NOMO-1 treated with DMSO at 0.1 percent for 48 hours (cell line): ENCODE results near the gene TTC24.
"Not testable (repeated sequence)": the region's sequence is repeated elsewhere in the genome, so short reads cannot be mapped to it uniquely, and the experiment has no call there.

Source experiments
- DNase-seq: peaks from one replicate; lab custom pipeline; 2025; ENCODE audit not compliant: unreplicated experiment; lab: John Stamatoyannopoulos, UW

TTC24 gene

DNA sequence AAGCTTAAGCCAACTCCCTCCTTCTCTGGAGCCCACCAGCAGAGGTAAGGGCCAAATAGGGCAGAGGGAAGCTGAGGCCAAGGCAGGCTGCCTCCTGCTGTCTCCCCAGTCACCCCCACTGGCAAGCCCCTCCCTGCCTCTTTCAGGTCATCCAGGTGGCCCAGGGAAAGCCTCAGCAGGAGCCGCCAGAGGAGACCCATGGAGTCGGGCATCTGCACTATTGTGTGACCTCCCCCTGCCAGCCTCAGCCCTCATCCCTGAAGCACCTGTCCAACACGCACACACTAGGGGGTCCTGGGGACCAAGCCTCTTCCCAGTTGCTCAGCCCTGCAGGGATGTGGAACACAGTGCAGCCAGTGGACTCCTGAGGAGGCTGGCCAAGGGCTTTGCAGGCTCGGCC is 6.8 kb downstream of the TTC24 start:
- no peak for DNase-seq

DNA sequence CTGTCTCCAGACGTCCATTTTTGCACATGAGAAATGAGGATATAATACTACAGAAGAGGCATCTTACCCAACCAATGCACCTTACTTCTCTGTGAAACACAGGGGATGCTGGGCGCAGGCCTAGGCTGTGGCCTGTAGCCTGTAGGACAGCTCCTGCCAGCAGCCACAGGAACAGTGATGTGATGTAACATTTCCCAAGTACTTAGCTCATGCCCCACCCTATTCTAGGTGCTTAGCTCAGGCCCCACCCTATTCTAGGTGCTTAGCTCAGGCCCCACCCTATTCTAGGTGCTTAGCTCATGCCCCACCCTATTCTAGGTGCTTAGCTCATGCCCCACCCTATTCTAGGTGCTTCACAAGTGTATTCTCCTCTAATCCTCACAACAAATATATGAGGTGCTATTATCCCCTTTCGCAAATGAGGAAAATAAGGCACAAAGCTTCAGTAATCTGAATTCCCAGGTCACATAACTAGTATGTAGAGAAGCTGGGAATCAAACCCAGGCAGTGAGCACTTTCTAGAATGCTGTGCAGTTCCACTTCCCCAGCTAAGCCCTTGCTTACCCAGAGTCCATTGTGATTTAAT is 7.5 kb downstream of the TTC24 start:
- DNase-seq = no peak

DNA sequence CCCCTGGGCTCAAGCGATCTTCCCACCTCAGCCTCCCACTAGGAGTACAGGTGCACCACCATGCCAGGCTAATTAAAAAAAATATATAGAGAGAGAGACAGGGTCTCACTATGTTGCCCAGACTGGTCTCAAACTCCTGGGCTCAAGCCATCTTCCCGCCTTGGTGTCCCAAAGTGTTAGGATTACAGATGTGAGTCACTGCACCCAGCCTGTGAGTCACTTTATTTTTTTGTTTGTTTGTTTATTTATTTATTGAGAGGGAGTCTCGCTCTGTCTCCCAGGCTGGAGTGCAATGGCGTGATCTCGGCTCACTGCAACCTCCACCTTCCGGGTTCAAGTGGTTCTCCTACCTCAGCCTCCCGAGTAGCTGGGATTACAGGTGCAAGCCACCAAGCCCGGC is 8.4 kb downstream of the TTC24 start:
- not testable (repeated sequence) for DNase-seq

DNA sequence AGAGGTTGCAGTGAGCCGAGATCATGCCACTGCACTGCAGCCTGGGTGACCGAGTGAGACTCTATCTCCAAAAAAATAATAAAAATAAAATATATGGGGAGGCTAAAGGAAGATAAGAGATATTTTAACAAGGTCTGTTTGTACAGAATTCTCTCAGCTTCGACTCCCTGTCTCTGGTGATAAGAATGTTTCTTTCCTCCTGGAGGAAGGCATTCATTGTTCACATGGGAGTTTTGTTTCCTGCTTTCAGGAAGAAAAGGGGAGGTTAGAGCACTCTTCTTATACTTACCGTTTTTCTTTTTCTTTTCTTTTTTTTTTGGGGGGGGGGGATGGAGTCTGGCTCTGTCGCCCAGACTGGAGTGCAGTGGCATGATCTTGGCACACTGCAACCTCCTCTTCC is 10.0 kb downstream of the TTC24 start:
- no peak for DNase-seq

DNA sequence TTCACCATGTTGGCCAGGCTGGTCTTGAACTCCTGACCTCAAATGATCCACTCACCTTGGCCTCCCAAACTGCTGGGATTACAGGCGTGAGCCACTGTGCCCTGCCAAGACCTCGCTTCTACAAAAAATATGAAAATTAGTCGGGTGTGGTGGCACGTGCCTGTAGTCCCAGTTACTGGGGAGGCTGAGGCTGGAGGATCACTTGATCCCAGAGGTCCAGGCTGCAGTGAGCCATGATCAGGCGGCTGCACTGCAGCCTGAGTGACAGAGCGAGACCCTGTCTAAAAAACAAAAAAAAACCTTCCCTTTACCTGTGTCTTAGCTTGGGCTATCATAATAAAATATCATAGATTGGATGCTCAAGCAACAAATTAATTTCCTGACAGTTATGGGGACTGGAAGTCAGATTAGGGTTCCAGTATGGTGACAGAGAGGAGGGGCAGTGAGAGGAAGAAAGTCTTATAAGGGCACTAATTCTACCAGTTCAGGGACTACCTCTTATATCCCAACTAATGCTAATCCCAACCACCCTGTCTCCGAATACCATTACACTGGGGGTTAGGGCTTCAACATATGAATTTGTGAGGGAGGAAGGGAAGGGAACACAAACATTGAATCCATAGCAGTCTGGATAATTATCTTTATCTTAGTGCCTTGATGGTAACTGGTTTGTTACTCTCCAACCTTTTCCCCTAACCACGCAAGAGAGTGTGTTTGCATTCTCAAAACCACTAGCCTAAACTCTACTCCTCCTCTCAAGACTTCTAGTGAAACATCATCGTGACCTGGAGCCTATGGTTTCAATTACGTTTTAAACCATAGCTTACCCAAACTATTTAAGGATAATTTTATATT is 11.0 kb downstream of the TTC24 start:
- DNase-seq = no peak

DNA sequence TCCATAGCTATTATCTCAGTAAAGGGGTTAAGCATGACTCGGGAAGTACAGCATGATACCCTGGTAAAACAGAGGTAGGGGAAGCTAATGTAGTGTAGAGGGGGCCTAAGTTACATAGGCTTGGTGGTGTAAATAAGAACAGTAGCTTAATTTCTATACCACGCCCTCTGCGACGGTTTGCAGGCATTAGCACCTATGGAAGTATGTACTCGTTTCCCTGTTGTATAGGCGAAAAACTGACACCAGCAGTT is 11.6 kb downstream of the TTC24 start:
- DNase-seq = no peak

DNA sequence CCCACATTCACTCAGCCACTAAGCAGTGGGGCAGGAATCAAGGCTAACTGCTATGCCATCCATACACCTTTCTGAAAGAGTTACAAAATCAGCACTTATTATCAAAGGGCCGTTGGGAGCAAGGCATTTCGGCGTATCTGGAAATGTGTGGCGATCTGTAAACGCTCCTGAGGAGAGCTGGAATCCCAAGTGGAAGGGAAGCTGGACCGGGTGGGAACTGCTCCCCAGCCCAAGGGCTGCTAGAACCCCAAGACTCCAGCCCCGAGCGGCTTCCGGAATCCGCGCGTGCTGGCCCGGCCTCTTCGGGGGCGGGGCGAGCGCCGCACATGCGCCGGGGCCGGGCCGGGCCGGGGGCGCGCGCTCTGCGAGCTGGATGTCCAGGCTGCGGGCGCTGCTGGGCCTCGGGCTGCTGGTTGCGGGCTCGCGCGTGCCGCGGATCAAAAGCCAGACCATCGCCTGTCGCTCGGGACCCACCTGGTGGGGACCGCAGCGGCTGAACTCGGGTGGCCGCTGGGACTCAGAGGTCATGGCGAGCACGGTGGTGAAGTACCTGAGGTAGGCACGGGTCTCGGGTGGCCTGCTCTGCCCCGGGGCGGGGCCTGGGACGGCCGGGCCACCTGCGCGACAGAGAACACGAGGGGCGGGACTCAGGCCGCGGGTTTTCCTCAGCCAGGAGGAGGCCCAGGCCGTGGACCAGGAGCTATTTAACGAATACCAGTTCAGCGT is 12.1 kb downstream of the TTC24 start, which contains the start of gene NAXE:
NAXE (plus strand) TSS at position 345 of the 726 bp plus-strand sequence; CDS start at position 374, 29 bp downstream.
- peak; percentile 37 for DNase-seq

DNA sequence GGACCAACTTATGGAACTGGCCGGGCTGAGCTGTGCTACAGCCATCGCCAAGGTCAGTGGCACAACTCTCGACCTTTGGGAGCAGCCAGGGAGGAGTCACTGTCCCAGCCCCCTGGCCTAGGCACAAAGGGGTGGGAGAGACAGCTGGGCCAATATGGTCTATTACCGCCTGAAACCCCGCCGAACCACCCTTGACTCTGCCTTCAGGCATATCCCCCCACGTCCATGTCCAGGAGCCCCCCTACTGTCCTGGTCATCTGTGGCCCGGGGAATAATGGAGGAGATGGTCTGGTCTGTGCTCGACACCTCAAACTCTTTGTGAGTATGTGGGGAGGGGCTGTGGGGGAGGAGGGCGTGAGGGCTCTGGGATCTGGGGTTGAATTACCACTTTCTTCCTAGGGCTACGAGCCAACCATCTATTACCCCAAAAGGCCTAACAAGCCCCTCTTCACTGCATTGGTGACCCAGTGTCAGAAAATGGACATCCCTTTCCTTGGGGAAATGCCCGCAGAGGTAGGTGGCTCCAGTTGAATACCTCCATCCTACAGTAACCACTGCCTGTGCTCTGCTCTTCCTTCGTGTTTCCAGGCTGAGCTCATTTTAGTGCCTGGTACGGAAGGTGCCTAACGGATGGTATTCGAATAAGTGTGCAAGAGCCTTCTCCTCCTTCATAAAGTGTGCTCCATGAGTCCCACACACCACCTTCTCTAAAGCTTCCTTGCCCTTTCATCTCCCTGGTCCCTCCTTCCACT is 12.8 kb downstream of the TTC24 start:
- no peak for DNase-seq

DNA sequence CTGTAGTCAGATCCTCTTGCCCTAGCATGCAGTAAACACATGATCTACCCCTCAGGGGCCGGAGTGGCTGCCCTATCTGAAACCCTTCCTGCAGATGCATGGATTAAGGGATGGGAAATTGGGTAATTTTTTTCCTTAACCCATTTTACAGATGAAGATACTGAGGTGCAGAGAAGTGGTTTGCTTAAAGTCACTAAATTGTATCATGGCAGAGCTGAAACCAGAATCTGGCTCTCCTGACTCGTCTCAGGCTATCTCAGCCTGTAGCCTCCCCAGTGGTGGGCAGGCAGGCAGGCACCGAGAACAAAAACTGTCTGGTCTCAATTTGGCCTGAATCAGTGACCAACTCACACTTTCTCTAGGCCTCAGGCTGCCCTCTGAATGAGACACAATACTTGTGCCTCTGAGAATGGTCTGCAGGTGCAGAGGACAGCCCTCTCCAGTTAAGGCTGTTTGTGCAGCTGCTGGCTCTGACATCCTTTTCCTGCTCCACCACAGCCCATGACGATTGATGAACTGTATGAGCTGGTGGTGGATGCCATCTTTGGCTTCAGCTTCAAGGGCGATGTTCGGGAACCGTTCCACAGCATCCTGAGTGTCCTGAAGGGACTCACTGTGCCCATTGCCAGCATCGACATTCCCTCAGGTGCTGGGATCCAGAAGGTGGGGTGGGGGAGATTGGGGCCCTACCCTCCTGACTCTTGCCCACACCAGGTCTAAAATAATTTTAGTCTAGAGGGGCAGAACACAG is 13.6 kb downstream of the TTC24 start:
- no peak for DNase-seq

DNA sequence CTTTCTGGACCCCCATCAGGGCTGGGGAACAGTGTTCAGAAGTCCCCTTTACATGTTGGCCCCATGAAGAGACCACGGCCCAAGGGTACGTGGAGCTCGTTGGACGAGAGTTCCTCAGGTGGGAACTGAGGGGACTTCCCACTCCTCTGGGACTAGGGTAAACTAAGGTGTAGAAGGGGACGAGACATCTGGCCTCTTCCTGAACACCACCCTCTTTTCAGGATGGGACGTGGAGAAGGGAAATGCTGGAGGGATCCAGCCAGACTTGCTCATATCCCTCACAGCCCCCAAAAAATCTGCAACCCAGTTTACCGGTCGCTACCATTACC is 14.1 kb downstream of the TTC24 start:
- DNase-seq = no peak

DNA sequence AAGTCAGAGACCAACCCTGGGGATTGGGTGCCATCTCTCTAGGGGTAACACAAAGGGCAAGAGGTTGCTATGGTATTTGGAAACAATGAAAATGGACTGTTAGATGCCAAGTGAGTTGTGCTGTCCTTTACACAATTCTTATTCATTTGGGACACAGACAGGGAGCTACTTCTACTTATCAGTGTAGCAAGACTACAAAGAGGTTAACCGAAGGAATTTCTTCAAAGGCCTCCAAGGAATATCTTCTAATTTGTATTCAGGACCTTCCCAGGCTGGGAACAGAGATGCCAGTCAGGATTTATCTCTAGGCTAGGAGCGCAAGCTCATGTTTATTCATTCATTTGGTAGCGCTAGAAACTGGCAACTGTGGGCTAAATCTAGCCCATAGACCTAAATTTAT is 14.7 kb downstream of the TTC24 start:
- no peak for DNase-seq

DNA sequence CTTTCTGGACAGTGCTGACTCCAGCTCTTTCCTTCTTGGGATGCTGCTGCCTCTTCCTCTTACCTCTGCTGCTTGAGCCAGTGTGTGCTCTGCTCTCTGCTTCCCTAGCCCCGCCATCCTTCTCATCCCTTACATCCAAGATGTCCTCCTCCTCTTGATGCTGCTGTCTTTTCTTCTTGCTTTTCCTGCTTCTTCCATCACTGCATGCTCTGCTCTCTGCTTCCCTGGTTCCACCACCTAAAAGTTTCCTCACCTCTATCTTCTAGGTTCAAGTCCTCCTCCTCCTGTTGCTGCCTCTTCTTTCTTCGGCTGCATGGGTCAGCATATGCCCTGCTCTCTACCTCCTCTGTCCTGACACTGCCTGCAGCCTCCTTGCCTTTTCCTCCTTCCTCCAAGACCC is 15.5 kb downstream of the TTC24 start:
- no peak for DNase-seq

DNA sequence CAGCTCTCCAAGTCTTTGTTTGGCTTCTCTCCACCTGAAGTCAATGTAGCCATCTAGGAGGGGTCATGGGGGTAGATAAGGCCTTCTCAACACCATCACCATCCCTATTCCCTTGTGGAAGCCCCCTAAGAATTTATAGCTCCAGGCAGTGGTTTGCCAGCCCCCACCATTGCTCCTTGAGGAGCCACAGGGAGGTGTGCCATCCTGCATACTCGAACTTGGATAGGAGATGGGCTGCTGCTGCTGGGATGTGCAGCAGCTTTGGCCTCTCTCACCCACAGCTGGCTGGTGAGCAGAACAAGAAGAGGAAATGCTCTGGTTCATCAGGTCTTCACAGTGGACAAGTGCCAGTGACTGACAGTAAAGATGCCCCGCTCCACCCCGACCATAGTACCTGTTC is 16.9 kb downstream of the TTC24 start:
- no peak for DNase-seq

DNA sequence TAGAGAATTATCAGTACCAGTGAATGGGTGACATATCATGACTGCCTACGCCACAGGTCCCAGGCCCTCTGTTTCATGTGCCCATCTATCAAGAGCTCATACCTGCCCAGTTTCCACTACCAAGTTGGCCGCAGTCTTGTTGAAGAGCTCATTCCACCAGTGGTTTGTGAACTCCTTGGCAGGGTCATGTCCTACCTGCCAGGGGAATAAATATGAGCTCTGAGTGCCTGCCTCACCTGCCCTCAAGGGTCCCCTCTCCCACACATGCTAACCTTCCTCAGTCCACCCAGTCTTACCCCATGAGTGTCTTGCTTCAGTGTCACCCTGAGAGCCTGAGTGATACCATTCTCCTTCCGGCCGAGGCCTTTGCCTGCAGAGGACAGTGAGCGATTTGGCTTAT is 18.6 kb downstream of the TTC24 start:
- DNase-seq = no peak

DNA sequence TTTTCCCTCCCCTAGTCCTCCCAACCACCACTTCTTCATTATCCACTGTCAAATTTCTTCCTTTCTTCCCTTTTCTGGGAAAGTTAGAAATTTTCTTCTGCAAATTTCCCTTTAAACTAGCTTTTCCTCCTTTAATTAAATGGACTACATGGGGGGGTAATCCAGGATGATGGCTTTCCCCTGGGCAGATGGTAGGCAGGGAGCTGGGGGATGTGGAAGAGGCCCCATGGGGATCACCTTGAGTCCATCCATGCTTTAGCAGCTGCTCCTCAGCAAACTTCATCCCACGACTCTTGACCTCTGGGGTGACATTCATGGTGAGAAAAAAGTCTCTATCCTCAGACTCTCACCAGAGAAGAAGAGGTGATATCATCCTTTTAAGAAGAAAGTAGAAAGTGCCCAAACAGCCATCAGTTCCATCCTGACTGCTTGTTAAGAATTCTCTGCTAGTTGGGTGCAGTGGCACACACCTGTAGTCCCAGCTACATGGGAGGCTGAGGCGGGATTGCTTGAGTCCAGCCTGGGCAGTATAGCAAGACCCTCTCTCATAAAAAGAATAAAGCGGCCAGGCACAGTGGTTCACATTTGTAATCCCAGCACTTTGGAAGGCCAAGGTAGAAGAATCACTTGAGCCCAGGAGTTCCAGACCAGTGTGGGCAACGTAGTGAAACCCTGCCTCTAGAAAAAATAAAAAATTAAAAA is 19.4 kb downstream of the TTC24 start:
- no peak for DNase-seq

DNA sequence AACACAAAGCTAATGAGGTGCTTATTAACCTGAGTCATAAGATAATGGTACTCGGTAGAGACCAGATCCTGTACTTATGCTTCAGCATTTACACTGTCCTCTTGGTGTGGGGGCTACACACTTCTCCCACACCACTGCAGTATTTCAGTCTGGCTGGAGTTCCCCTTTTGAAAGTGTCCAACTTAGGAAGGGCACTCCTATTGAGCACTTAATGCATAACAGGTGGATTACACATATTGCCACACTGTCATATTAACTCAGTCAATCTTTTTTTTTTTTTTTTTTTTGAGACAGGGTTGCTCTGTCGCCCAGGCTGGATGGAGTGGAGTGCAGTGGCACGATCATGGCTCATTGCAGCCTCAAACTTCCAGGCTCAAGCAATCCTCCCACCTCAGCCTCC is 20.3 kb downstream of the TTC24 start:
- DNase-seq = peak; percentile 76

DNA sequence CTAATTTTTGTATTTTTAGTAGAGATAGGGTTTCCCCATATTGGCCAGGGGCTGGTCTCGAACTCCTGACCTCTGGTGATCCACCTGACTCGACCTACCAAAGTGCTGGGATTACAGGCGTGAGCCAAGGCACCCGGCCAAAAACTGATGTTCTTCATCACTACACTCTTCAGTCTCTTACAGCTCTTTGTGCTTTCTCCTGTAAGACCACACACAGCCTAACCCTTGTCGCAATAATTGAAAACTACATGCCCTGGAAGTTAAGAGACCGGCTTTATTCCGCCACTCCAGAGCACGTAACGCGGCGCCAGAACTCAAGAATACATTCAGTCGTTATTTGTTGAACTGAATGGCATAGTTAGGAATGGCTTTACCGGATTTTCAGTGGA is 21.2 kb downstream of the TTC24 start:
- no peak for DNase-seq

DNA sequence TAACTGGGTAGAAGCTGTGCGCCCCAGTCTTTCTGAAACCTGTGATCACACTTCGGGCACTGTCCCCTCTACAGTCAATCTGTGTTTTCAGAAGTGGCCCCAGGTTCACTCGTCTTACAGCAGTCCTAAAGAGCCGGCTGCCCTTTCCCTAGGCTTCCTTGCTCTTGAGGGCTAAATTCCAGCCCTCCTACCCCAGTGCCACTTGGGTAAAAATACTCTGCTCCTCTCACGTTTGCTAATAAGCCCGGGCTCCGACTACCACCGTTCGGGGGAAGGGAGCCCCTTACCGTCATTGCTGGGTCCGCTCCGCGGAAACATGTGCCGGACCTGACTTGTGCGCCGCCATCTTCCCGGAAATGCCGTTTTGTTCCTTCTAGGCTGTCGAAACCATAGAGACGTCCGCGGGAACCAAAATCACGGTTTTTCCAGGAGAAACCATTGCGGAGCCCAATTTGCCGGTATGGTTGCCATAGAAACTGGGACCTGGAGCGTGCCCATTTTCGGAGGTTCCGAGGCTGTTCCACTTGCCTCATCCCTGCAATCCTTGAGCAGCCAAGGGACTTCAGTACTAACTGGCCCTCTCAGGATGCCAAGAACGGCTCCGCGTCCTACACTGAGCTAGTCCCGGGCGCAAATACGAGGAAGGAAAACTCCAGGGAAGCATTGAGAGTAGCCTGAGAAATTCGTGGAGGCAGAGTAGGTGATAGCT is 21.8 kb downstream of the TTC24 start, which contains the start of gene GPATCH4:
GPATCH4 (minus strand) TSS at position 358 of the 709 bp plus-strand sequence.
- peak; percentile 69 for DNase-seq

DNA sequence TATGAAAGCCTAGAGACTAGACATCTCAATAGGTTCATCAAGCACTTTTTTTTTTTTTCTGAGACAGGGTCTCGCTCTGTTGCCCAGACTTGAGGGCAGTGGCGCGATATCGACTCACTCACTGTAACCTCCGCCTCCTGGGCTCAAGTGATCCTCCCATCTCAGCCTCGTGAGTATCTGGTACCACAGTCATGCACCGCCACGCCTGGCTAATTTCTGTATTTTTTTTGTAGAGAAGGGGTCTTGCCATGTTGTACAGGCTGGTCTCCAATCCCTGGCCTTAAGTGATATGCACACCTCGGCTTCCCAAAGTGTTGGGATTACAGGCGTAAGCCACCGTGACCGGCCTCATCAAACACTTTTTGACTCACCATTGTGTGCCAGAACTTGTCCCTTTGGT is 22.4 kb downstream of the TTC24 start:
- DNase-seq = no peak

DNA sequence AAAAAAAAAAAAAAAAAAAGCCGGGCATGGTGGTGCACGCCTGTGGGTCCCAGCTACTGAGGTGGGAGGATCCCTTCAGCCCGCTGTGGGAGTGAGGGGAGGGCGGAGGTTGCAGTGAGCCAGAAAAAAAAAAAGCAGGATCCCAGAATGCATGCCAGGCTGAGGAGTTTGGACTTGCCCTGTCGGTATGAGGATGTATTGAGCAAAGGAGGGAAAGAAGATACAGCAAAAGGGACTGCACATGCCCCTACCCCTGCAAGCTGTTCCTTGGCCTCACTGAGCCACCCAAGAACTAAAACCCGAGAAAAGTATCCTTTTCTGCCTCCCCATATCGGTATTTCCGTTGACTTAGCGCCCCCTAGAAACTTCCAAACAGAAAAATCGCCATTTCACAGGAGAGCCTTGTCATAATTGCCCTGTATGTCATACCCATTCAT is 23.1 kb downstream of the TTC24 start:
- no peak for DNase-seq
